ENCODE measurements around the gene IL26.

The IL26 gene

DNA sequence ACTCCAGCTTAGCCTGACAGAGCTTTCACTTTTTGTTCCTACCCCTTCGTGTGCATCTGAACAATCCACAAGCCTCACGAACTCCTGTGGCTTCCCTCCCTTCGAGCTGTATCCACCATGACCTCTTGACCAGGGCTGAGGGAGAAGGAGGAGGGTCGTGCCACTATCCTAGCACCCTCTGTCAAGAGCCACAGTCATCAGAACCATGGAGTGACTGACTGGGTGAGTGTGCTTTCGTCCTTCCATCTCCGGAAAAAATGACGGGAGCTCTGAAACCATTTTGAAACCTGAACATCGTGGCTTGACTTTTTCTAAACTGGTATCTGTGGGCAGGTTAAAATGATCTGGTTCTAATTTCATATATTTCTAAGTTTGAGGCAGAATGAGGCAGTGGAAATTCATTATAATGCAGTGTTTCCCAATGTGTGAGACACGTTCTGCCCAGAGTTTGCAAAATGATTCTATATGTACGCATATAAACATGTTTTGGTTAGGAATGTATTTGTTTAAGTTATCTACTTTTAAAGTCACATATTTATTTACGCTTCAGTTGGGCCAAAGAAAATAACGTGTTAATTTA, 27.0 kb downstream of the IL26 start:
- TF ChIP-seq, protein P1, sequence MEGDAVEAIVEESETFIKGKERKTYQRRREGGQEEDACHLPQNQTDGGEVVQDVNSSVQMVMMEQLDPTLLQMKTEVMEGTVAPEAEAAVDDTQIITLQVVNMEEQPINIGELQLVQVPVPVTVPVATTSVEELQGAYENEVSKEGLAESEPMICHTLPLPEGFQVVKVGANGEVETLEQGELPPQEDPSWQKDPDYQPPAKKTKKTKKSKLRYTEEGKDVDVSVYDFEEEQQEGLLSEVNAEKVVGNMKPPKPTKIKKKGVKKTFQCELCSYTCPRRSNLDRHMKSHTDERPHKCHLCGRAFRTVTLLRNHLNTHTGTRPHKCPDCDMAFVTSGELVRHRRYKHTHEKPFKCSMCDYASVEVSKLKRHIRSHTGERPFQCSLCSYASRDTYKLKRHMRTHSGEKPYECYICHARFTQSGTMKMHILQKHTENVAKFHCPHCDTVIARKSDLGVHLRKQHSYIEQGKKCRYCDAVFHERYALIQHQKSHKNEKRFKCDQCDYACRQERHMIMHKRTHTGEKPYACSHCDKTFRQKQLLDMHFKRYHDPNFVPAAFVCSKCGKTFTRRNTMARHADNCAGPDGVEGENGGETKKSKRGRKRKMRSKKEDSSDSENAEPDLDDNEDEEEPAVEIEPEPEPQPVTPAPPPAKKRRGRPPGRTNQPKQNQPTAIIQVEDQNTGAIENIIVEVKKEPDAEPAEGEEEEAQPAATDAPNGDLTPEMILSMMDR (IDR thresholded peaks at IDR 0.05) = no peak

DNA sequence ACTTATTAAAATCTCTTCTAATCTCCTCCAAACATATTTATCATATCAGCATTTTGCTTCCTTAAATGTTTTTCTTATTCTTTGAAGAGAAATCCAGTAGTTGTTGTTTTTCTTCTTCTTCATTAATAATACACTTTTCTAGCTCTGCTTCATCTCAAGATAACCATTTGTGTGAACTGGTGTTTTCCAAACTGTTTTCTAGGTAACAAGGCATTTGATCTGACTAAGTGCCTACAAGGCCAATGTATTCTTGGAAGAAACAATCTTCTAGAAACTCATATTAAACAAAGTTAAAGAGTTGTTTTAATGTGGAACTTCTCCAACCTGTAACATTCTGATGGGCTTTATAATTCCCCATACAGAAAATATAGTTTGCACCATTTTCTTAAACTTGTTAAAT, 35.3 kb downstream of the IL26 start:
- TF ChIP-seq, protein P1 (IDR thresholded peaks at IDR 0.05) = no peak

DNA sequence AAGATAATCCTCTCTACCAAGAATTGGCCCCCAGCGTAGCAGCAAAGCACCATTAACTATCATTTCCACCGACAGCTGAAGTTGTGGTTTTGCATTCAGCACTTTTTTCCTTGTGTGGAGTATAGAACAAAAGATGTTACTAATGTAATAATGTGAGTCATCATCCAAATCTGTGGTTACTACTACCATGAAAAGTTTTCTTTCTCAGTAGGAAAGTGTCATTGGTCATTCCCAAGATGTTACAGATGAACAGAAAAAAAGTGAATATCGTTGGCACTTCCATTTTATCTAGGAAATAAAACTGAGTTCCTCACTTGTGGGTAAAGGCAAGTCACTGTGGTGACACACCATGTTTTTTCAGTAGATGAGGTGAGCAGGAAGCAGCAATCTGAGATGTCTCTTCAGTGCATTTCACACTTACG, 35.8 kb downstream of the IL26 start:
- TF ChIP-seq, protein P1 (IDR thresholded peaks at IDR 0.05) = no peak

DNA sequence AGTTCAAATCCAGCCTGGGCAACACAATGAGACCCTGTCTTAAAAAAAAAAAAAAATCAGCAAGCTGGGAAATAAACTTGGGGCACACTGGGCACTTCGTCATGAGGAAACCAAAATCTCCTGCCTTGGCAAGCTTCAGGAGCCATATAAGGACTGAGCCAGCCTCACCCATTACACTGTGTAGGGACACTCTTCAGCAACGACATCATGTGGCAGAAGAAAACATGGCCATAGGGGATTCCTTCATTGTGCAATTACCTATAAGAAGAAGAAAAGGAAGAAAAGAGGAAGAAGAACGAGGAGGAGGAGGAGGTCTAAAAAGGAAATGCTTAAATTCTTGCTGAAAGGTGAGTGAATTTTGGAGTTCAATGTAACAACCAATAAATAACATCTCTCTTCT, 40.0 kb downstream of the IL26 start:
- TF ChIP-seq, protein P1 (IDR thresholded peaks at IDR 0.05) = no peak

DNA sequence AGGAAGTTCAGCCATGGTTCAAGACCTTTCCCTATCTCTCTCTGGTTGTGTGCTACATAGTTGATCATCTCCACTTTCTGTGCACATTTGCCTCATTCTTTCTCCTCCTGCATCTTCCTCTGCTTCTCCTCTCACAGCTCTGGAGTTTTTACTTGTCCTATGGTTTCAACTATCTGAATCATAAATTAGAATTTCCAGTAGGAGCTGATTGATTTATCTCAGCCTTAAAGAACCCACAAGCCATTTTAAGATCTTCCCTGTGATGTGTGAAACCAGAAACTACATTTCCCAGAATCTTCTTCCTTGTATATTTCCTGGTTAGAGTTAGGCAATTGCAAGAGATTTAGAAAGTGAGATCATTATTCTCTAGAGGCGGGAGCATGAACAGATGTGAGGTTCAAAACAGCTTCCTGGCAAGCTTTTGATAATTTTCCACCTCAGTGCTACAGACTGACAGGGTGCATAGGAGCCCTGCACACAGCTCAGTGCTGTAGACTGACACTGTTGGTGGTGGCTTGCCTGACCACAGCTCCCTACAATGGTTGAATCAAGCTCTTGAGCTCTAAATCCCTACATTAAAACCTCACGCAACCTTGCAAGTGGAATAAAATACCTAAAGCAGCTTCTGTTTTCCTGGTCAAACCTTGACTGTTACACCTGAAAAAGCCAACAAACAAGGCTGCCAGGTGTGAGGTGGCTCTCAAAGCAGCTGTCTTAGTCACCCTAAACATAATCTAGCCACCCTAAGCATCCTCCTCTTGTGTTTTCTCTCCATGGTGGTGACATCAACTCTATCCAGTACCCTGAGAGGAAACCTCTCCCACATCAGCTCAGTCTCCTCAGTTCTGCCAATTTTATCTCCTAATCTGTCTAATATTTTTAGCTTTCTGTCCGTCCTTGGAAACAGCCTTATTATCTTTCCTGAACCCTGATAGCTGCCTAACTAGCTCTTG, 44.5 kb downstream of the IL26 start:
- TF ChIP-seq, protein P1 (IDR thresholded peaks at IDR 0.05) = no peak

DNA sequence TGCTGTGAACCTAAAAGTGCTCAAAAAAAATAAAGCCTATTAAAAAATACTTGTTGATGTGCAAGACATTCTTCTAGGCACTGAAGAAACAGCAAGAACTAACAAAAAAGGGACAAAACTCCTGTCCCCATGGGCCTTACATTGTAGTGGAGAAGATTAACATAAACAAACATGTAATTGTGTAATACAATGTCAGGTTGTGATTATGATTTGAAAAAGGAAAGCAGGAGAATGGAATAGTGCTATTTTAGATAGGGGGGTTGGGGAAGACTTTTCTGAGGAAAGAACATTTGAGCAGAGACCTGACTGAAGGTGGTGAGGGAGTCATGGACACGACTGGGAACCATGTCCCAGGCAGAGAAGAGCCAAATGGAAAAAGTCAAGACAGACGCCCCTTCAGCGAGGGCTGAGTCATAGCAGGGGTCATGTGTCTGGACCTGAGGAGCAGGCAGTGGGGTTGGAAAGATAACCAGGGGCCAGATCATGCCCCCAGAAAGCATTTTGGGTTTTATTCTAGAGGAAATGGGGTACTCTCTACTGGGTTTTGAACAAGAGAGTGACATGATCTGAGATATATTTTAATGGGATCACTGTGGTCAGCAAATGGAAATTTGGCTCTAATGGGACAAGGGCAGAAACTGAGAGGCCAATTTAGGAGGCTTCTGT, 46.7 kb downstream of the IL26 start:
- TF ChIP-seq, protein P1 (IDR thresholded peaks at IDR 0.05) = no peak

DNA sequence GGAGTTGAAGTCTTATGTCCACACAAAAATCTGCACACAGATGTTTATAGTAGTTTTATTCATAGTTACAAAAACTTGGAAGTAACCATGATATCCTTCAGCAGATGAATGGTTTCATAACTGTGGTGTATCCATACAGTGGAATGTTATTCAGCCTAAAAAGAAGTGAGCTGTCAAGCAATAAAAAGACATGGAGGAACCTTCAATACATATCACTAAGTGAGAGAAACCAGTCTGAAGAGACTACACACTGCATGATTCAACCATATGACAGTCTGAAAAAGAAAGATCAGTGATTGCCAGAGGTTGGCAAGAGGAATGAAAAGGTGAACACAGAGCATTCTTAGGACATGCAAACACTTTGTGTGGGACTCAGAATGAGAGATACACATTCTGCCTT, 47.4 kb downstream of the IL26 start:
- TF ChIP-seq, protein P1 (IDR thresholded peaks at IDR 0.05) = no peak

Data from LNCAP (cell line).